Neural progenitor cell (in vitro differentiated cells): Measurements from ENCODE around the gene CCDC97. TPM values are rescaled to one million over a fixed set of nuclear protein-coding genes. Genes with fewer than 3 reads are reported as not detected.

Experiments used
- DNase-seq: peaks from one replicate; pipeline ENCODE4 v3.0.0-alpha.2; 2016; ENCODE audit warnings: low spot score
- H2AFZ ChIP-seq: fragments of 200-600 bp; sonication (generic); replicated peaks from 2 replicates; pipeline ENCODE4 v1.6.1; 2016; ENCODE audit warnings: antibody characterized with exemption
- H3F3A ChIP-seq: fragments of 200-600 bp; sonication (generic); 2 replicates; pipeline ENCODE4 v1.6.1; 2016; ENCODE audit warnings: antibody characterized with exemption, low read depth
- H3K27ac ChIP-seq: fragments of 200-600 bp; sonication (generic); 2 replicates; pipeline ENCODE4 v1.5.1; 2016; ENCODE audit warnings: mild to moderate bottlenecking
- H3K27me3 ChIP-seq: fragments of 200-600 bp; sonication (generic); 2 replicates; pipeline ENCODE4 v1.6.1; 2016; ENCODE audit warnings: mild to moderate bottlenecking, moderate library complexity
- H3K36me3 ChIP-seq: fragments of 200-600 bp; sonication (generic); 2 replicates; pipeline ENCODE4 v1.5.1; 2016
- H3K4me1 ChIP-seq: fragments of 200-600 bp; sonication (generic); 2 replicates; pipeline ENCODE4 v1.6.1; 2016; ENCODE audit warnings: mixed run types
- H3K4me2 ChIP-seq: fragments of 200-600 bp; sonication (generic); 2 replicates; pipeline ENCODE4 v1.6.1; 2016
- H3K4me3 ChIP-seq: fragments of 200-600 bp; sonication (generic); 2 replicates; pipeline ENCODE4 v1.5.1; 2016
- H3K79me2 ChIP-seq: fragments of 200-600 bp; sonication (generic); 2 replicates; pipeline ENCODE4 v1.6.1; 2016; ENCODE audit warnings: low read depth
- H3K9ac ChIP-seq: fragments of 200-600 bp; sonication (generic); 2 replicates; pipeline ENCODE4 v1.6.1; 2016
- H3K9me3 ChIP-seq: fragments of 200-600 bp; sonication (generic); 2 replicates; pipeline ENCODE4 v1.5.1; 2016; ENCODE audit warnings: low read depth
- H4K20me1 ChIP-seq: fragments of 200-600 bp; sonication (generic); 2 replicates; pipeline ENCODE4 v1.6.1; 2016; ENCODE audit warnings: low read depth
- H3K27ac Mint-ChIP-seq: 3 replicates; pipeline ENCODE4 v1.8.0; 2021; ENCODE audit warnings: mixed read lengths
- H3K27me3 Mint-ChIP-seq: 2 replicates; pipeline ENCODE4 v1.8.0; 2022; ENCODE audit warnings: low read depth, mild to moderate bottlenecking, inconsistent platforms, moderate library complexity, mixed read lengths; ENCODE audit not compliant: insufficient read depth
- H3K36me3 Mint-ChIP-seq: 3 replicates; pipeline ENCODE4 v1.8.0; 2021; ENCODE audit warnings: mixed read lengths
- H3K4me1 Mint-ChIP-seq: 3 replicates; pipeline ENCODE4 v1.8.0; 2021; ENCODE audit warnings: mixed read lengths
- H3K4me3 Mint-ChIP-seq: 3 replicates; pipeline ENCODE4 v1.8.0; 2021; ENCODE audit warnings: mild to moderate bottlenecking, moderate library complexity, mixed read lengths
- H3K9me3 Mint-ChIP-seq: 3 replicates; pipeline ENCODE4 v1.8.0; 2020; ENCODE audit warnings: mixed read lengths
- EZH2 ChIP-seq: fragments of 200-600 bp; sonication (generic); IDR thresholded peaks from 2 replicates; pipeline ENCODE4 v1.6.1; 2017; ENCODE audit warnings: antibody characterized with exemption, mild to moderate bottlenecking, moderate library complexity
- EZH2phosphoT487 ChIP-seq: fragments of 200-600 bp; sonication (generic); IDR thresholded peaks from 2 replicates; pipeline ENCODE4 v1.6.1; 2017; ENCODE audit warnings: antibody characterized with exemption
- total RNA-seq: library from RNA; depleted of rRNA; stranded (reverse); fragments of >200 nt; gene quantifications from 2 replicates; pipeline ENCODE4 v1.2.3, GENCODE V29; 2015; ENCODE audit warnings: low replicate concordance
- TF ChIP-seq, protein P1 (sequence below): fragments of 200-600 bp; sonication (generic); IDR thresholded peaks from 2 replicates; pipeline ENCODE4 v1.5.1; 2017; ENCODE audit warnings: antibody characterized with exemption, mild to moderate bottlenecking

The CCDC97 gene
- total RNA-seq, 1 donor from 2014 or later, result 19.1 TPM

DNA sequence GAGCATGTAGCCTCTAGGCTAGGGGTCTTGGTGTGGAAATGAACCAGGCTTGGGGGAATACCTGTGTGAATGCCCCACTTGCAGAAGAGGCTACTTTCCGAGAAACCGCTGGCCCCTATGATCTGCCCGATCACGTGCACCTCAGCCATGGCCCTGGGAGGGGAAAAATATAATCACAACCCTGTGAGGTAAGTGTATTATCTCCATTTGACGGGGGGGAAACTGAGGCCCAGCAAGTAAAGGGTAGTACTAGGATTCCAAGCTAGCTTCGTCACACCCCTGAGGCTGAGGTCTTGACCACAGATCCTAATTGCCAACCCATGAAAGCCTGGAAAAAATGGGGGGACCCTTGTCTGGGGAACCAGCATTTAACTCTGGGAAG is 53.4 kb downstream of the CCDC97 start:
- Mint-ChIP-seq H3K27ac (peak overlapping the region; percentile 100), H3K9me3 (no peaks in the 10 kb centered on the region), H3K27me3 (peaks cover 4% of the 10 kb centered on the region), H3K4me1 (peaks cover 13% of the 10 kb centered on the region), H3K4me3 (peak overlapping the region; percentile 97), H3K36me3 (peaks cover 5% of the 10 kb centered on the region)
- H4K20me1 ChIP-seq, result no peaks in the 10 kb centered on the region
- peak overlapping the region; percentile 71 for H3K4me2 ChIP-seq
- H3K79me2 ChIP-seq, result peaks cover 25% of the 10 kb centered on the region
- no peaks in the 10 kb centered on the region for H3K36me3 ChIP-seq
- H3K27ac ChIP-seq, result no peak overlapping the region
- H3K4me1 ChIP-seq, result no peaks in the 10 kb centered on the region
- TF ChIP-seq, protein P1, sequence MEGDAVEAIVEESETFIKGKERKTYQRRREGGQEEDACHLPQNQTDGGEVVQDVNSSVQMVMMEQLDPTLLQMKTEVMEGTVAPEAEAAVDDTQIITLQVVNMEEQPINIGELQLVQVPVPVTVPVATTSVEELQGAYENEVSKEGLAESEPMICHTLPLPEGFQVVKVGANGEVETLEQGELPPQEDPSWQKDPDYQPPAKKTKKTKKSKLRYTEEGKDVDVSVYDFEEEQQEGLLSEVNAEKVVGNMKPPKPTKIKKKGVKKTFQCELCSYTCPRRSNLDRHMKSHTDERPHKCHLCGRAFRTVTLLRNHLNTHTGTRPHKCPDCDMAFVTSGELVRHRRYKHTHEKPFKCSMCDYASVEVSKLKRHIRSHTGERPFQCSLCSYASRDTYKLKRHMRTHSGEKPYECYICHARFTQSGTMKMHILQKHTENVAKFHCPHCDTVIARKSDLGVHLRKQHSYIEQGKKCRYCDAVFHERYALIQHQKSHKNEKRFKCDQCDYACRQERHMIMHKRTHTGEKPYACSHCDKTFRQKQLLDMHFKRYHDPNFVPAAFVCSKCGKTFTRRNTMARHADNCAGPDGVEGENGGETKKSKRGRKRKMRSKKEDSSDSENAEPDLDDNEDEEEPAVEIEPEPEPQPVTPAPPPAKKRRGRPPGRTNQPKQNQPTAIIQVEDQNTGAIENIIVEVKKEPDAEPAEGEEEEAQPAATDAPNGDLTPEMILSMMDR, result no peak
- TF ChIP-seq EZH2phosphoT487 (no peak), EZH2 (no peak)
- no peaks in the 10 kb centered on the region for H3K27me3 ChIP-seq
- no peak for DNase-seq
- H3K9me3 ChIP-seq, result no peaks in the 10 kb centered on the region
- H2AFZ ChIP-seq, result peak overlapping the region; percentile 92
- peak overlapping the region; percentile 79 for H3K4me3 ChIP-seq
- H3K9ac ChIP-seq, result no peak overlapping the region
- no peaks in the 10 kb centered on the region for H3F3A ChIP-seq

DNA sequence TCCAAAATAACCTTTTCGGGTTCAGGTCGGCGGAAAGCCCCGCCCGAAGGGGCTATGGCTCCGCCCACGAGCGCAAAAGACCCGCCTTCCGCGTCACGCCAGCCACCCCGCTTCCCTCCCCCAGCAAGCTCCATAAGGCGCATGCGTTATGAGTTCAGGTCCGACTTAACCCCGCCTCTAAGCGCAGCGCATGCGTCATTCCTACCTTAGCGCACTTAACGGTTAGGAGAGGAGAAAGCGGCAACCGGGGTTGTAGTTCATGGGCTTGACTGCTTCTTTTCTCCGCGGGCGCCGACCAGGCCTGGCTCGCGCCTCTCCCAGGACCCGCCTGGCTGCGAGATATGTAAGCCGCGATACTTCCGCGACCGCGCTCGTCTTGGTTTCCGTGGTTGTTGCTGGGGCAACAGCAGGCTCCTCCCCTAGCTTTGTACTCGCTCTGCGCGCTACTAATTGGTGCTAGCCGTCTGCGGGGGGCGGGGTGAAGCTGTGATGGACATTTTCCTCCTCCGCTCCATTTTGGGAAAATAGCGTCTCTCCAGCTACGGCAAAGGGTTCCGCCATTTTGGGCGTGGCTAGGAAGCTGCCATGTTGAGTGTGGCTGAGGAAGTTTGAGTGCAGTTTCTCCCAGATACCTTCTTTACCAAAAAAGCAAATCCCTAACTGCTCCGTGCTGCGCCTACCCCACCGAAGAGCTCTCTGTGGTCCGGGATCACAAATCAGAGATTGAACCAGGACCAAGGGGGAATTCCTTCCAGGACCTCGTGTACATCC is 54.0 kb downstream of the CCDC97 start, which contains the start of gene B9D2:
Gene B9D2, minus strand, starts transcription at position 397 of the 771 bp plus-strand sequence. CDS start 630 bp downstream, outside the sequence.
- Mint-ChIP-seq H3K27me3 (peaks cover 5% of the 10 kb centered on the region), H3K4me3 (peak within 1 kb of the TSS; percentile 97), H3K4me1 (peaks cover 13% of the 10 kb centered on the region), H3K9me3 (no peaks in the 10 kb centered on the region), H3K27ac (peak within 1 kb of the TSS; percentile 100), H3K36me3 (peaks cover 5% of the 10 kb centered on the region)
- Histone ChIP-seq H3K4me1 (no peaks in the 10 kb centered on the region), H3K4me2 (peak within 1 kb of the TSS; percentile 84), H4K20me1 (no peaks in the 10 kb centered on the region), H2AFZ (peak within 1 kb of the TSS; percentile 92), H3K27ac (peak within 1 kb of the TSS; percentile 73), H3K9me3 (no peaks in the 10 kb centered on the region), H3F3A (no peaks in the 10 kb centered on the region), H3K4me3 (peak within 1 kb of the TSS; percentile 79), H3K9ac (peak within 1 kb of the TSS; percentile 72), H3K36me3 (no peaks in the 10 kb centered on the region), H3K27me3 (no peaks in the 10 kb centered on the region), H3K79me2 (peaks cover 25% of the 10 kb centered on the region)
- TF ChIP-seq EZH2 (no peak), EZH2phosphoT487 (no peak)
- TF ChIP-seq, protein P1, result no peak
- DNase-seq, result peak; percentile 99

DNA sequence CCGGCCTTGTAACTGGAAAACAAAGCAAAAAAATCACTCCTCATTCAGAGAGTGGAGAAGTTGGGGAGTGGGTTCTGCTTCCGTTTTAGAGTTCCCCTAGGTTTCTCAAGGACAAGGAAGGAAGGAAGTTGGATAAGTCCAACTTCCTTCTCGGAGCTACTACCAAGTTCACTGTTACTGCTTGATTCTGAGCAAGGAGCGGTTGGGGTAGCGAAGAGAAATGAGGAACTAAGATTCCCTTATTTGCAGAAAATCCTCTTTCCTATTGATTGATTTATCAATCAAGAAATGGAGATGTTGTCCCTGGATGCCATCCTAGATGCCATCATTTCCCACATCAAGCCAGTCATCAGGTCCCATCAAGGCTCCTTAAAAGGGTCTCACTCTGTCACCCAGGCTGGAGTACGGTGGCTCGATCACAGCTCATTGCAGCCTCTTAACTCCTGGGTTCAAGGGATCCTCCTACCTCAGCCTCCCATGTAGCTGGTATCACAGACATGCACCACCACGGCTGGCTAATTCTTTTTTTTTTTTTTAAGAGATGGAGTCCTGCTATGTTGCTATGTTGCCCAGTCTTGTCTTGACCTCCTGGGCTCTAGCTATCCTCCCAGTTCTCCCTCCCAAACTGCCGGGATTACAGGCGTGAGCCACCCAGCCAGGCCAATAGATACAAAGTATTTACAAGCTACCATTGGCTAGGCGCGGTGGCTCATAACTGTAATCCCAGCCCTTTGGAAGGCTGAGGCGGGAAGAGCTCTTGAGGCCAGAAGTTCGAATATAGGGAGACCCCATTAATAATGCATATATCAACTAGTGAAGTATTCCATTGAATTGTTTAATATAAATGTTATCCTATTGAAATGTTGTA is 54.8 kb downstream of the CCDC97 start:
- Histone ChIP-seq H3F3A (no peaks in the 10 kb centered on the region), H3K4me1 (no peaks in the 10 kb centered on the region), H3K36me3 (no peaks in the 10 kb centered on the region), H3K27ac (no peak overlapping the region), H3K4me2 (peak overlapping the region; percentile 84), H3K9ac (peak overlapping the region; percentile 72), H3K9me3 (no peaks in the 10 kb centered on the region), H2AFZ (peak overlapping the region; percentile 54), H3K27me3 (no peaks in the 10 kb centered on the region), H4K20me1 (no peaks in the 10 kb centered on the region), H3K4me3 (peak overlapping the region; percentile 79), H3K79me2 (peaks cover 25% of the 10 kb centered on the region)
- no peaks in the 10 kb centered on the region for H3K9me3 Mint-ChIP-seq
- H3K36me3 Mint-ChIP-seq, result peaks cover 5% of the 10 kb centered on the region
- TF ChIP-seq EZH2 (no peak), EZH2phosphoT487 (no peak)
- TF ChIP-seq, protein P1, result no peak
- H3K4me3 Mint-ChIP-seq, result peak overlapping the region; percentile 97
- DNase-seq, result no peak
- peaks cover 5% of the 10 kb centered on the region for H3K27me3 Mint-ChIP-seq
- peaks cover 13% of the 10 kb centered on the region for H3K4me1 Mint-ChIP-seq
- H3K27ac Mint-ChIP-seq, result peak overlapping the region; percentile 100
